HEK293 (cell line): ENCODE measurements around the gene SLC18B1.

Experiments
- CTCF ChIA-PET: fragments of 350-600 bp; formaldehyde crosslinking; extraction: SDS; loops from one replicate; lab custom pipeline; 2021; ENCODE audit warnings: antibody characterized with exemption; lab: Yijun Ruan, JAX
- POLR2A ChIA-PET: fragments of 300-600 bp; formaldehyde crosslinking; extraction: SDS; loops from one replicate; lab custom pipeline; 2020; ENCODE audit warnings: antibody characterized with exemption, inconsistent platforms; lab: Yijun Ruan, JAX
- H3K27ac ChIP-seq: fragments of 200-500 bp; sonication (Bioruptor generic); 2 replicates; pipeline ENCODE4 v1.5.1; 2014; ENCODE audit warnings: low read depth, low read length, control low read depth, inconsistent platforms; ENCODE audit errors: extremely low read depth
- H3K36me3 ChIP-seq, 2 experiments: fragments of 200-500 bp in 1 of 2; sonication (Bioruptor generic) in 1 of 2; 1 replicate in 1 of 2; 2 replicates in 1 of 2; pipeline ENCODE4 v1.5.1; 2014 to 2017; ENCODE audit warnings: inconsistent platforms in 2 of 2, low read length in 2 of 2; ENCODE audit not compliant: control insufficient read depth in 2 of 2, insufficient read depth in 1 of 2
- H3K4me1 ChIP-seq: fragments of 200-500 bp; sonication (Bioruptor generic); 2 replicates; pipeline ENCODE4 v1.5.1; 2014; ENCODE audit warnings: mild to moderate bottlenecking, low read length, inconsistent platforms; ENCODE audit not compliant: control insufficient read depth, insufficient read depth
- H3K4me3 ChIP-seq: 2 replicates; pipeline ENCODE4 v1.5.1; 2011; ENCODE audit warnings: low read depth, mild to moderate bottlenecking, control low read depth, low read length, moderate library complexity
- H3K9me3 ChIP-seq: fragments of 200-500 bp; sonication (Bioruptor generic); 2 replicates; pipeline ENCODE4 v1.5.1; 2014; ENCODE audit warnings: low read depth, low read length, inconsistent platforms; ENCODE audit not compliant: control insufficient read depth, insufficient read depth
- CTCF ChIP-seq: fragments of 450-650 bp; formaldehyde crosslinking; IDR thresholded peaks from 2 replicates; pipeline ENCODE4 v1.5.1; 2016; ENCODE audit warnings: missing biosample characterization, missing genetic modification characterization
- ELK4 ChIP-seq: IDR thresholded peaks from 2 replicates; pipeline ENCODE4 v1.6.1; 2011; ENCODE audit warnings: mild to moderate bottlenecking, low read depth, low read length, borderline replicate concordance
- GLI2 ChIP-seq: fragments of 450-650 bp; formaldehyde crosslinking; IDR thresholded peaks from 2 replicates; pipeline ENCODE4; 2017; ENCODE audit warnings: missing biosample characterization, missing genetic modification characterization, low read depth, borderline replicate concordance
- GLIS2 ChIP-seq: fragments of 450-650 bp; formaldehyde crosslinking; IDR thresholded peaks from 2 replicates; pipeline ENCODE4 v1.5.1; 2016; ENCODE audit warnings: missing biosample characterization, missing genetic modification characterization
- HOXA7 ChIP-seq: sonication (generic); formaldehyde crosslinking; IDR thresholded peaks from 2 replicates; pipeline ENCODE4 v1.8.1; 2022; ENCODE audit warnings: missing genetic modification reagents, borderline replicate concordance
- KLF8 ChIP-seq: fragments of 450-650 bp; formaldehyde crosslinking; IDR thresholded peaks from 2 replicates; pipeline ENCODE4 v1.5.1; 2016; ENCODE audit warnings: missing biosample characterization, missing genetic modification characterization
- PRDM6 ChIP-seq: fragments of 450-650 bp; formaldehyde crosslinking; IDR thresholded peaks from 2 replicates; pipeline ENCODE4 v1.5.1; 2017; ENCODE audit warnings: missing biosample characterization, missing genetic modification characterization
- YY2 ChIP-seq: fragments of 450-650 bp; formaldehyde crosslinking; IDR thresholded peaks from 2 replicates; pipeline ENCODE4 v1.5.1; 2016; ENCODE audit warnings: missing biosample characterization, missing genetic modification characterization
- ZBTB6 ChIP-seq: fragments of 450-650 bp; formaldehyde crosslinking; IDR thresholded peaks from 2 replicates; pipeline ENCODE4 v1.5.1; 2017; ENCODE audit warnings: missing biosample characterization, missing genetic modification characterization
- ZNF362 ChIP-seq: fragments of 450-650 bp; formaldehyde crosslinking; IDR thresholded peaks from 2 replicates; pipeline ENCODE4 v1.5.1; 2016; ENCODE audit warnings: missing biosample characterization, missing genetic modification characterization
- ZNF433 ChIP-seq: fragments of 450-650 bp; formaldehyde crosslinking; IDR thresholded peaks from 2 replicates; pipeline ENCODE4 v1.5.1; 2016; ENCODE audit warnings: missing biosample characterization, missing genetic modification characterization, low read depth
- ZNF518A ChIP-seq: fragments of 450-650 bp; formaldehyde crosslinking; conservative IDR thresholded peaks from 2 replicates; pipeline ENCODE4 v1.5.1; 2016; ENCODE audit warnings: low read depth, missing biosample characterization, missing genetic modification characterization
- ZNF580 ChIP-seq: fragments of 450-650 bp; formaldehyde crosslinking; IDR thresholded peaks from 2 replicates; pipeline ENCODE4 v1.5.1; 2016; ENCODE audit warnings: missing biosample characterization, missing genetic modification characterization
- ZNF596 ChIP-seq: fragments of 450-650 bp; IDR thresholded peaks from 2 replicates; pipeline ENCODE4 v1.5.0; 2018; ENCODE audit warnings: missing biosample characterization, mild to moderate bottlenecking, missing genetic modification characterization, moderate library complexity
- ZNF623 ChIP-seq: fragments of 450-650 bp; formaldehyde crosslinking; IDR thresholded peaks from 2 replicates; pipeline ENCODE4 v1.5.1; 2016; ENCODE audit warnings: missing biosample characterization, missing genetic modification characterization
- ZNF639 ChIP-seq: fragments of 450-650 bp; formaldehyde crosslinking; IDR thresholded peaks from 2 replicates; pipeline ENCODE4 v1.5.1; 2016; ENCODE audit warnings: missing biosample characterization, missing genetic modification characterization
- ZNF837 ChIP-seq: fragments of 450-650 bp; formaldehyde crosslinking; IDR thresholded peaks from 2 replicates; pipeline ENCODE4 v1.5.1; 2016; ENCODE audit warnings: missing biosample characterization, missing genetic modification characterization

SLC18B1 gene

GRCh38 chr6:132725471-132725870 is 73.0 kb downstream of the SLC18B1 start (continued):
- TF ChIP-seq ZNF362 (tag by site-specific recombination) = no peak
- no peak for TF ChIP-seq GLIS2 (tag by site-specific recombination)
- TF ChIP-seq KLF8 (tag by site-specific recombination) = no peak
- no peak for TF ChIP-seq CTCF (tag by site-specific recombination)
- TF ChIP-seq ZNF639 (tag by site-specific recombination) = no peak
- no peak for TF ChIP-seq ZNF596
- no peak for TF ChIP-seq YY2

GRCh38 chr6:132719736-132720448 is 78.5 kb downstream of the SLC18B1 start:
- no peak overlapping the region for H3K4me3 ChIP-seq
- ChIA-PET POLR2A (no interaction called here), CTCF (no interaction called here)
- no peak overlapping the region for H3K27ac ChIP-seq
- no peaks in the 10 kb centered on the region for H3K36me3 ChIP-seq
- no peaks in the 10 kb centered on the region for H3K9me3 ChIP-seq
- no peaks in the 10 kb centered on the region for H3K4me1 ChIP-seq
- TF ChIP-seq CTCF (tag by site-specific recombination) = no peak
- TF ChIP-seq ZBTB6 (tag by site-specific recombination) = no peak
- TF ChIP-seq HOXA7 (CRISPR knock-in tag) = no peak
- no peak for TF ChIP-seq ZNF580 (tag by site-specific recombination)
- peak; percentile 53; the same call in 1 of the 2 replicates for TF ChIP-seq ZNF518A
- peak; percentile 41; the same call in 1 of the 2 replicates for TF ChIP-seq ZNF623
- TF ChIP-seq ELK4 = no peak
- no peak for TF ChIP-seq PRDM6
- TF ChIP-seq GLI2 (tag by site-specific recombination) = peak; percentile 20; the same call in 1 of the 2 replicates
- no peak for TF ChIP-seq ZNF837 (tag by site-specific recombination)
- TF ChIP-seq ZNF433 (tag by site-specific recombination) = 0 out of 2 replicates have a peak, but pooled peaks have one; percentile 14
